Dermis microvascular lymphatic vessel endothelial cell (primary cell): ENCODE results near the gene ADIPOQ. TPM values are rescaled to one million over a fixed set of nuclear protein-coding genes. Genes with fewer than 3 reads are reported as not detected.
A peak's percentile ranks its signal among the peaks of the same experiment; 100 is the strongest.
"Not testable (repeated sequence)": the region's sequence is repeated elsewhere in the genome, so short reads cannot be mapped to it uniquely, and the experiment has no call there.

Experiments
- DNase-seq, 2 donors: peaks; one replicate each; pipeline versions ENCODE4 v3.0.0 to v3.0.0-alpha.2; 2010; ENCODE audit warnings: low read depth in 2 of 2
- total RNA-seq: library from RNA; depleted of rRNA; stranded (reverse); fragments of >200 nt; gene quantifications from 2 replicates; pipeline ENCODE4 v1.2.1, GENCODE V29; 2014

The ADIPOQ gene
- total RNA-seq, 1 donor from 2014 or later: not detected

- peak; percentile 52 to 65 for DNase-seq
Measured at GRCh38 chr3:186870421-186871201, 28.1 kb downstream of the ADIPOQ start.

GRCh38 chr3:186871403-186871924, 29.0 kb downstream of the ADIPOQ start:
- peak; percentile 60 to 88 for DNase-seq

GRCh38 chr3:186873796-186874195, 31.3 kb downstream of the ADIPOQ start:
- DNase-seq: not testable (repeated sequence)

GRCh38 chr3:186874216-186874615, 31.7 kb downstream of the ADIPOQ start:
- not testable (repeated sequence) for DNase-seq

- DNase-seq: not testable (repeated sequence)
Measured at GRCh38 chr3:186874841-186875240, 32.3 kb downstream of the ADIPOQ start.

- DNase-seq: no peak
Measured at GRCh38 chr3:186875708-186876107, 33.2 kb downstream of the ADIPOQ start.

- no peak for DNase-seq
Measured at GRCh38 chr3:186879781-186880180, 37.3 kb downstream of the ADIPOQ start.

- DNase-seq: no peak
Measured at GRCh38 chr3:186880406-186880805, 37.9 kb downstream of the ADIPOQ start.

- no peak for DNase-seq
Measured at GRCh38 chr3:186882150-186882524, 39.6 kb downstream of the ADIPOQ start.

GRCh38 chr3:186882881-186883685, 40.6 kb downstream of the ADIPOQ start:
- peak; percentile 34 to 89 for DNase-seq

GRCh38 chr3:186883686-186884058, 41.2 kb downstream of the ADIPOQ start:
- DNase-seq: no peak

GRCh38 chr3:186884868-186885267, 42.4 kb downstream of the ADIPOQ start:
- not testable (repeated sequence) for DNase-seq

- no peak for DNase-seq
Measured at GRCh38 chr3:186886202-186886981, 43.9 kb downstream of the ADIPOQ start.

GRCh38 chr3:186887507-186887938, 45.0 kb downstream of the ADIPOQ start:
- not testable (repeated sequence) for DNase-seq

GRCh38 chr3:186888569-186888968, 46.1 kb downstream of the ADIPOQ start:
- DNase-seq: peak in 1 of 2 donors; percentile 69

- not testable (repeated sequence) for DNase-seq
Measured at GRCh38 chr3:186889698-186890097, 47.2 kb downstream of the ADIPOQ start.

GRCh38 chr3:186890911-186891310, 48.4 kb downstream of the ADIPOQ start:
- DNase-seq: no peak

- not testable (repeated sequence) for DNase-seq
Measured at GRCh38 chr3:186893071-186893470, 50.6 kb downstream of the ADIPOQ start.

- DNase-seq: no peak
Measured at GRCh38 chr3:186895406-186895805, 52.9 kb downstream of the ADIPOQ start.

GRCh38 chr3:186896006-186896405, 53.5 kb downstream of the ADIPOQ start:
- DNase-seq: no peak

GRCh38 chr3:186896875-186897274, 54.4 kb downstream of the ADIPOQ start:
- no peak for DNase-seq
